Left ventricle myocardium inferior (tissue), 1 donor: ENCODE data around the gene PRAC1. TPM values are rescaled to one million over a fixed set of nuclear protein-coding genes. Genes with fewer than 3 reads are reported as not detected.

Source experiments
- DNase-seq: peaks from one replicate; pipeline ENCODE4 v3.0.0-alpha.2; 2020
- H3K27ac ChIP-seq: fragments of 200-600 bp; replicated peaks from 2 replicates; pipeline ENCODE4 v1.8.0; 2021
- H3K27me3 ChIP-seq: fragments of 200-600 bp; 2 replicates; pipeline ENCODE4 v1.8.0; 2021; ENCODE audit warnings: low read depth
- H3K36me3 ChIP-seq: fragments of 200-600 bp; 2 replicates; pipeline ENCODE4 v1.8.0; 2021
- H3K4me1 ChIP-seq: fragments of 200-600 bp; 2 replicates; pipeline ENCODE4 v1.8.0; 2021
- H3K4me3 ChIP-seq: fragments of 200-600 bp; 2 replicates; pipeline ENCODE4 v1.8.0; 2021; ENCODE audit warnings: mild to moderate bottlenecking, moderate library complexity
- H3K9me3 ChIP-seq: fragments of 200-600 bp; replicated peaks from 2 replicates; pipeline ENCODE4 v1.8.0; 2021
- intact Hi-C: fragments of 100-400 bp; cut with micrococcal nuclease; formaldehyde crosslinking; loops from one replicate; pipeline ENCODE4 v1.11.0; 2022
- microRNA-seq: library from miRNA; unstranded; fragments of <30 nt; microRNA quantifications from one replicate; pipeline ENCODE4 v1.2.0, GENCODE V29; 2020
- total RNA-seq: library from RNA; stranded (reverse); fragmentation: NEBNext Ultra II Directional; extraction: Animal tissue kit (Norgen Biotek cat#: 25700); gene quantifications from one replicate; pipeline ENCODE4 v1.2.1, GENCODE V29; 2021
- TF ChIP-seq, protein P1 (sequence below): fragments of 200-600 bp; IDR thresholded peaks from 2 replicates; pipeline ENCODE4 v1.8.0; 2021; ENCODE audit warnings: antibody characterized with exemption, mild to moderate bottlenecking, borderline replicate concordance
- donor health status: DM: no; HTN: yes; CAD: no; lungs with severe emphysema.

The PRAC1 gene
- total RNA-seq, 1 donor from 2014 or later, result not detected

GRCh38 chr17:48672340-48672739 lies 50.0 kb downstream of the PRAC1 start:
- intact Hi-C loops, result loop anchor here (10.0 kb wide), 2 partner anchors 212 to 362 kb away; no protein-coding TSS in a partner anchor
- Histone ChIP-seq H3K4me1 (peaks cover 10% of the 10 kb centered on the region), H3K27ac (no peak overlapping the region), H3K4me3 (peak overlapping the region; percentile 56), H3K9me3 (no peaks in the 10 kb centered on the region), H3K36me3 (no peaks in the 10 kb centered on the region), H3K27me3 (peaks cover 96% of the 10 kb centered on the region)
- DNase-seq, result no peak
- TF ChIP-seq, protein P1, sequence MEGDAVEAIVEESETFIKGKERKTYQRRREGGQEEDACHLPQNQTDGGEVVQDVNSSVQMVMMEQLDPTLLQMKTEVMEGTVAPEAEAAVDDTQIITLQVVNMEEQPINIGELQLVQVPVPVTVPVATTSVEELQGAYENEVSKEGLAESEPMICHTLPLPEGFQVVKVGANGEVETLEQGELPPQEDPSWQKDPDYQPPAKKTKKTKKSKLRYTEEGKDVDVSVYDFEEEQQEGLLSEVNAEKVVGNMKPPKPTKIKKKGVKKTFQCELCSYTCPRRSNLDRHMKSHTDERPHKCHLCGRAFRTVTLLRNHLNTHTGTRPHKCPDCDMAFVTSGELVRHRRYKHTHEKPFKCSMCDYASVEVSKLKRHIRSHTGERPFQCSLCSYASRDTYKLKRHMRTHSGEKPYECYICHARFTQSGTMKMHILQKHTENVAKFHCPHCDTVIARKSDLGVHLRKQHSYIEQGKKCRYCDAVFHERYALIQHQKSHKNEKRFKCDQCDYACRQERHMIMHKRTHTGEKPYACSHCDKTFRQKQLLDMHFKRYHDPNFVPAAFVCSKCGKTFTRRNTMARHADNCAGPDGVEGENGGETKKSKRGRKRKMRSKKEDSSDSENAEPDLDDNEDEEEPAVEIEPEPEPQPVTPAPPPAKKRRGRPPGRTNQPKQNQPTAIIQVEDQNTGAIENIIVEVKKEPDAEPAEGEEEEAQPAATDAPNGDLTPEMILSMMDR, result no peak

Small RNA genes lying within 50 kb of the gene (microRNA-seq; reads per million reads assigned to microRNA genes)
- not detected for gene MIR3185

Other genes starting within 250 kb of the PRAC1 start
- gene HOXB1, start 191.5 kb downstream of the PRAC1 start, total RNA-seq, result not detected
- 1.9 TPM for gene HOXB2, start 177.4 kb downstream of the PRAC1 start, total RNA-seq
- gene HOXB4, start 144.2 kb downstream of the PRAC1 start, total RNA-seq, result 0.25 TPM
- gene HOXB3, start 132.3 kb downstream of the PRAC1 start, total RNA-seq, result 0.91 TPM
- gene HOXB5, start 128.7 kb downstream of the PRAC1 start, total RNA-seq, result not detected
- 0.66 TPM for gene HOXB6, start 117.5 kb downstream of the PRAC1 start, total RNA-seq
- 0.16 TPM for gene HOXB7, start 111.5 kb downstream of the PRAC1 start, total RNA-seq
- not detected for gene HOXB8, start 107.2 kb downstream of the PRAC1 start, total RNA-seq
- gene HOXB9, start 96.2 kb downstream of the PRAC1 start, total RNA-seq, result not detected
- gene PRAC2, start 667 bp upstream of the PRAC1 start, total RNA-seq, result not detected
- gene HOXB13, start 6.2 kb upstream of the PRAC1 start, total RNA-seq, result not detected
- gene TTLL6, start 94.7 kb upstream of the PRAC1 start, total RNA-seq, result not detected
- gene CALCOCO2, start 108.5 kb upstream of the PRAC1 start, total RNA-seq, result 312 TPM
- gene ATP5MC1, start 170.3 kb upstream of the PRAC1 start, total RNA-seq, result 466 TPM
- gene UBE2Z, start 185.9 kb upstream of the PRAC1 start, total RNA-seq, result 39.4 TPM
- 111 TPM for gene SNF8, start 222.3 kb upstream of the PRAC1 start, total RNA-seq
- not detected for gene GIP, start 246.1 kb upstream of the PRAC1 start, total RNA-seq